B cell (primary cell): Measurements from ENCODE around the gene CFAP65.

ENCODE experiments used
- EZH2 ChIP-seq: IDR thresholded peaks from 2 replicates; pipeline ENCODE4 v1.6.1; 2012; ENCODE audit warnings: borderline replicate concordance, low read depth, mild to moderate bottlenecking, moderate library complexity, low read length; ENCODE audit not compliant: insufficient read depth, poor library complexity, severe bottlenecking
- TF ChIP-seq, protein P1 (sequence below): fragments of 200-600 bp; IDR thresholded peaks from one replicate; pipeline ENCODE4 v1.8.0; 2022; ENCODE audit warnings: antibody characterized with exemption, mild to moderate bottlenecking

GRCh38 chr2:219056176-219056895 lies 15.0 kb upstream of the CFAP65 start:
- TF ChIP-seq, protein P1, sequence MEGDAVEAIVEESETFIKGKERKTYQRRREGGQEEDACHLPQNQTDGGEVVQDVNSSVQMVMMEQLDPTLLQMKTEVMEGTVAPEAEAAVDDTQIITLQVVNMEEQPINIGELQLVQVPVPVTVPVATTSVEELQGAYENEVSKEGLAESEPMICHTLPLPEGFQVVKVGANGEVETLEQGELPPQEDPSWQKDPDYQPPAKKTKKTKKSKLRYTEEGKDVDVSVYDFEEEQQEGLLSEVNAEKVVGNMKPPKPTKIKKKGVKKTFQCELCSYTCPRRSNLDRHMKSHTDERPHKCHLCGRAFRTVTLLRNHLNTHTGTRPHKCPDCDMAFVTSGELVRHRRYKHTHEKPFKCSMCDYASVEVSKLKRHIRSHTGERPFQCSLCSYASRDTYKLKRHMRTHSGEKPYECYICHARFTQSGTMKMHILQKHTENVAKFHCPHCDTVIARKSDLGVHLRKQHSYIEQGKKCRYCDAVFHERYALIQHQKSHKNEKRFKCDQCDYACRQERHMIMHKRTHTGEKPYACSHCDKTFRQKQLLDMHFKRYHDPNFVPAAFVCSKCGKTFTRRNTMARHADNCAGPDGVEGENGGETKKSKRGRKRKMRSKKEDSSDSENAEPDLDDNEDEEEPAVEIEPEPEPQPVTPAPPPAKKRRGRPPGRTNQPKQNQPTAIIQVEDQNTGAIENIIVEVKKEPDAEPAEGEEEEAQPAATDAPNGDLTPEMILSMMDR, result no peak
- no peak for TF ChIP-seq EZH2
